Measurements from ENCODE around the gene FSD1. TPM values are rescaled to one million over a fixed set of nuclear protein-coding genes. Genes with fewer than 3 reads are reported as not detected.
A peak's percentile ranks its signal among the peaks of the same experiment; 100 is the strongest.

Gene FSD1
- total and polyA plus RNA-seq, 9 of the 15 experiments (the other 6 are each of a cell fraction or from before 2014, with no cell fraction given): 0.11 to 1.9 (median 0.94) TPM; not detected in 1

DNA sequence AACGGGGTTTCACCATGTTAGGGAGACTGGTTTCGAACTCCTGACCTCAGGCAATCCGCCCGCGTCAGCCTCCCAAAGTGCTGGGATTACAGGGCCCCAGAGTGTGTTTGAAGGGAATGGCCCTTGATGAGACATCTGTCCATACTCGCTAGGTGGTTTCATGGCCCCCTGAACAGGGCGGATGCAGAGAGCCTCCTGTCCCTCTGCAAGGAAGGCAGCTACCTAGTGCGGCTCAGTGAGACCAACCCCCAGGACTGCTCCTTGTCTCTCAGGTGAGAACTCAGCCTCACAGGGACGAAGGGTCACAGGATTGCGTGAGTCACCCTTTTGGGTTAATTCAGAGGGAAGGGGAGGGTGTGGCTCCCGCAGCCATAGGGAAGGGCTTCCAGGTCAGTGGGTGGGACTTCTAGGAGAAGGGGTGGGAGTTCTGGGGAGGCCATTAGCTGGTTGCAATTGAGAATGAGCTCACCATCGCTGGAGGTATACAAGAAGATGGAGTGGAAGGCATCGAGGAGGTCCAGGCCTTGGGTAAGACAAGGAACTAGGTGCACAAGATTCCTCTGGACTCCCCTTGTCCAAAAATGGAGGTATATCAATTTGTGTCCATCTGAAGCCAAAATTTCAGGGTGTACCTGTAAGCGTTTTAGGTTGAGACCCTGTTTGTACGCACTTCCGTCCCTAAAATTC is 16.2 kb upstream of the FSD1 start (continued):
- peak; percentile 86 for TF ChIP-seq JUN (IDR thresholded peaks at IDR 0.05; ENCODE audit: borderline replicate concordance, low read depth, low read length)
- TF ChIP-seq JUN (CRISPR knock-in tag; IDR thresholded peaks at IDR 0.05; ENCODE audit: borderline replicate concordance): no peak
- TF ChIP-seq ZNF311 (CRISPR knock-in tag; IDR thresholded peaks at IDR 0.05): no peak
- no peak for TF ChIP-seq ZBTB17 (CRISPR knock-in tag; IDR thresholded peaks at IDR 0.05)
- TF ChIP-seq NBN (IDR thresholded peaks at IDR 0.05; ENCODE audit: low read depth): no peak
- peak; percentile 61; the same call in 1 of the 2 replicates for TF ChIP-seq HDAC2 (IDR thresholded peaks at IDR 0.05)
- 0 out of 2 replicates have a peak, but pooled peaks have one; percentile 49 for TF ChIP-seq SMARCE1 (IDR thresholded peaks at IDR 0.05)
- peak; percentile 37; the same call in 1 of the 2 replicates for TF ChIP-seq ZEB2 (IDR thresholded peaks at IDR 0.05)
- 0 out of 2 replicates have a peak, but pooled peaks have one; percentile 21 for TF ChIP-seq CREM (IDR thresholded peaks at IDR 0.05; ENCODE audit: low read depth)
- TF ChIP-seq, protein P1, sequence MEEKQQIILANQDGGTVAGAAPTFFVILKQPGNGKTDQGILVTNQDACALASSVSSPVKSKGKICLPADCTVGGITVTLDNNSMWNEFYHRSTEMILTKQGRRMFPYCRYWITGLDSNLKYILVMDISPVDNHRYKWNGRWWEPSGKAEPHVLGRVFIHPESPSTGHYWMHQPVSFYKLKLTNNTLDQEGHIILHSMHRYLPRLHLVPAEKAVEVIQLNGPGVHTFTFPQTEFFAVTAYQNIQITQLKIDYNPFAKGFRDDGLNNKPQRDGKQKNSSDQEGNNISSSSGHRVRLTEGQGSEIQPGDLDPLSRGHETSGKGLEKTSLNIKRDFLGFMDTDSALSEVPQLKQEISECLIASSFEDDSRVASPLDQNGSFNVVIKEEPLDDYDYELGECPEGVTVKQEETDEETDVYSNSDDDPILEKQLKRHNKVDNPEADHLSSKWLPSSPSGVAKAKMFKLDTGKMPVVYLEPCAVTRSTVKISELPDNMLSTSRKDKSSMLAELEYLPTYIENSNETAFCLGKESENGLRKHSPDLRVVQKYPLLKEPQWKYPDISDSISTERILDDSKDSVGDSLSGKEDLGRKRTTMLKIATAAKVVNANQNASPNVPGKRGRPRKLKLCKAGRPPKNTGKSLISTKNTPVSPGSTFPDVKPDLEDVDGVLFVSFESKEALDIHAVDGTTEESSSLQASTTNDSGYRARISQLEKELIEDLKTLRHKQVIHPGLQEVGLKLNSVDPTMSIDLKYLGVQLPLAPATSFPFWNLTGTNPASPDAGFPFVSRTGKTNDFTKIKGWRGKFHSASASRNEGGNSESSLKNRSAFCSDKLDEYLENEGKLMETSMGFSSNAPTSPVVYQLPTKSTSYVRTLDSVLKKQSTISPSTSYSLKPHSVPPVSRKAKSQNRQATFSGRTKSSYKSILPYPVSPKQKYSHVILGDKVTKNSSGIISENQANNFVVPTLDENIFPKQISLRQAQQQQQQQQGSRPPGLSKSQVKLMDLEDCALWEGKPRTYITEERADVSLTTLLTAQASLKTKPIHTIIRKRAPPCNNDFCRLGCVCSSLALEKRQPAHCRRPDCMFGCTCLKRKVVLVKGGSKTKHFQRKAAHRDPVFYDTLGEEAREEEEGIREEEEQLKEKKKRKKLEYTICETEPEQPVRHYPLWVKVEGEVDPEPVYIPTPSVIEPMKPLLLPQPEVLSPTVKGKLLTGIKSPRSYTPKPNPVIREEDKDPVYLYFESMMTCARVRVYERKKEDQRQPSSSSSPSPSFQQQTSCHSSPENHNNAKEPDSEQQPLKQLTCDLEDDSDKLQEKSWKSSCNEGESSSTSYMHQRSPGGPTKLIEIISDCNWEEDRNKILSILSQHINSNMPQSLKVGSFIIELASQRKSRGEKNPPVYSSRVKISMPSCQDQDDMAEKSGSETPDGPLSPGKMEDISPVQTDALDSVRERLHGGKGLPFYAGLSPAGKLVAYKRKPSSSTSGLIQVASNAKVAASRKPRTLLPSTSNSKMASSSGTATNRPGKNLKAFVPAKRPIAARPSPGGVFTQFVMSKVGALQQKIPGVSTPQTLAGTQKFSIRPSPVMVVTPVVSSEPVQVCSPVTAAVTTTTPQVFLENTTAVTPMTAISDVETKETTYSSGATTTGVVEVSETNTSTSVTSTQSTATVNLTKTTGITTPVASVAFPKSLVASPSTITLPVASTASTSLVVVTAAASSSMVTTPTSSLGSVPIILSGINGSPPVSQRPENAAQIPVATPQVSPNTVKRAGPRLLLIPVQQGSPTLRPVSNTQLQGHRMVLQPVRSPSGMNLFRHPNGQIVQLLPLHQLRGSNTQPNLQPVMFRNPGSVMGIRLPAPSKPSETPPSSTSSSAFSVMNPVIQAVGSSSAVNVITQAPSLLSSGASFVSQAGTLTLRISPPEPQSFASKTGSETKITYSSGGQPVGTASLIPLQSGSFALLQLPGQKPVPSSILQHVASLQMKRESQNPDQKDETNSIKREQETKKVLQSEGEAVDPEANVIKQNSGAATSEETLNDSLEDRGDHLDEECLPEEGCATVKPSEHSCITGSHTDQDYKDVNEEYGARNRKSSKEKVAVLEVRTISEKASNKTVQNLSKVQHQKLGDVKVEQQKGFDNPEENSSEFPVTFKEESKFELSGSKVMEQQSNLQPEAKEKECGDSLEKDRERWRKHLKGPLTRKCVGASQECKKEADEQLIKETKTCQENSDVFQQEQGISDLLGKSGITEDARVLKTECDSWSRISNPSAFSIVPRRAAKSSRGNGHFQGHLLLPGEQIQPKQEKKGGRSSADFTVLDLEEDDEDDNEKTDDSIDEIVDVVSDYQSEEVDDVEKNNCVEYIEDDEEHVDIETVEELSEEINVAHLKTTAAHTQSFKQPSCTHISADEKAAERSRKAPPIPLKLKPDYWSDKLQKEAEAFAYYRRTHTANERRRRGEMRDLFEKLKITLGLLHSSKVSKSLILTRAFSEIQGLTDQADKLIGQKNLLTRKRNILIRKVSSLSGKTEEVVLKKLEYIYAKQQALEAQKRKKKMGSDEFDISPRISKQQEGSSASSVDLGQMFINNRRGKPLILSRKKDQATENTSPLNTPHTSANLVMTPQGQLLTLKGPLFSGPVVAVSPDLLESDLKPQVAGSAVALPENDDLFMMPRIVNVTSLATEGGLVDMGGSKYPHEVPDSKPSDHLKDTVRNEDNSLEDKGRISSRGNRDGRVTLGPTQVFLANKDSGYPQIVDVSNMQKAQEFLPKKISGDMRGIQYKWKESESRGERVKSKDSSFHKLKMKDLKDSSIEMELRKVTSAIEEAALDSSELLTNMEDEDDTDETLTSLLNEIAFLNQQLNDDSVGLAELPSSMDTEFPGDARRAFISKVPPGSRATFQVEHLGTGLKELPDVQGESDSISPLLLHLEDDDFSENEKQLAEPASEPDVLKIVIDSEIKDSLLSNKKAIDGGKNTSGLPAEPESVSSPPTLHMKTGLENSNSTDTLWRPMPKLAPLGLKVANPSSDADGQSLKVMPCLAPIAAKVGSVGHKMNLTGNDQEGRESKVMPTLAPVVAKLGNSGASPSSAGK (IDR thresholded peaks at IDR 0.05): no peak
- no peak for TF ChIP-seq SIX5 (IDR thresholded peaks at IDR 0.05; ENCODE audit: borderline replicate concordance in 1 of 2, insufficient read depth in 1 of 2, low read depth in 1 of 2, low read length in 2 of 2)
- TF ChIP-seq, protein P2, sequence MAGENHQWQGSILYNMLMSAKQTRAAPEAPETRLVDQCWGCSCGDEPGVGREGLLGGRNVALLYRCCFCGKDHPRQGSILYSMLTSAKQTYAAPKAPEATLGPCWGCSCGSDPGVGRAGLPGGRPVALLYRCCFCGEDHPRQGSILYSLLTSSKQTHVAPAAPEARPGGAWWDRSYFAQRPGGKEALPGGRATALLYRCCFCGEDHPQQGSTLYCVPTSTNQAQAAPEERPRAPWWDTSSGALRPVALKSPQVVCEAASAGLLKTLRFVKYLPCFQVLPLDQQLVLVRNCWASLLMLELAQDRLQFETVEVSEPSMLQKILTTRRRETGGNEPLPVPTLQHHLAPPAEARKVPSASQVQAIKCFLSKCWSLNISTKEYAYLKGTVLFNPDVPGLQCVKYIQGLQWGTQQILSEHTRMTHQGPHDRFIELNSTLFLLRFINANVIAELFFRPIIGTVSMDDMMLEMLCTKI (IDR thresholded peaks at IDR 0.05; ENCODE audit: partially characterized antibody): no peak
- TF ChIP-seq, protein P3, sequence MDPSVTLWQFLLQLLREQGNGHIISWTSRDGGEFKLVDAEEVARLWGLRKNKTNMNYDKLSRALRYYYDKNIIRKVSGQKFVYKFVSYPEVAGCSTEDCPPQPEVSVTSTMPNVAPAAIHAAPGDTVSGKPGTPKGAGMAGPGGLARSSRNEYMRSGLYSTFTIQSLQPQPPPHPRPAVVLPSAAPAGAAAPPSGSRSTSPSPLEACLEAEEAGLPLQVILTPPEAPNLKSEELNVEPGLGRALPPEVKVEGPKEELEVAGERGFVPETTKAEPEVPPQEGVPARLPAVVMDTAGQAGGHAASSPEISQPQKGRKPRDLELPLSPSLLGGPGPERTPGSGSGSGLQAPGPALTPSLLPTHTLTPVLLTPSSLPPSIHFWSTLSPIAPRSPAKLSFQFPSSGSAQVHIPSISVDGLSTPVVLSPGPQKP (CRISPR knock-in tag; IDR thresholded peaks at IDR 0.05): no peak
- TF ChIP-seq CTBP1 (IDR thresholded peaks at IDR 0.05; ENCODE audit: borderline replicate concordance): peak; percentile 49; the same call in 1 of the 2 replicates
- no peak for TF ChIP-seq ZNF274 (IDR thresholded peaks at IDR 0.05; ENCODE audit: borderline replicate concordance, low read depth, low read length)
